ENCODE results near the gene FERMT1. TPM values are rescaled to one million over a fixed set of nuclear protein-coding genes. Genes with fewer than 3 reads are reported as not detected.

FERMT1 gene
- total RNA-seq, 1 experiment from 2014 or later = 0.95 TPM

GRCh38 chr20:6120491-6120988, 2.3 kb downstream of the FERMT1 start:
- H3K4me1 ChIP-seq (ENCODE audit: control insufficient read depth, insufficient read depth, low read length) = no peaks in the 10 kb centered on the region
- H3K36me3 ChIP-seq (ENCODE audit: control insufficient read depth, insufficient read depth, low read length) = no peaks in the 10 kb centered on the region
- no peaks in the 10 kb centered on the region for H3K9me3 ChIP-seq (ENCODE audit: control insufficient read depth, insufficient read depth, low read depth, low read length)
- TF ChIP-seq POLR2AphosphoS5 (IDR thresholded peaks at IDR 0.05; ENCODE audit: low read depth, low read length) (no peak), TCF7L2 (IDR thresholded peaks at IDR 0.05; ENCODE audit: low read depth, low read length) (no peak), CTCF (IDR thresholded peaks at IDR 0.05) (no peak), SIN3A (IDR thresholded peaks at IDR 0.05; ENCODE audit: borderline replicate concordance, insufficient read depth, low read depth, low read length) (no peak)
- TF ChIP-seq, protein P1, sequence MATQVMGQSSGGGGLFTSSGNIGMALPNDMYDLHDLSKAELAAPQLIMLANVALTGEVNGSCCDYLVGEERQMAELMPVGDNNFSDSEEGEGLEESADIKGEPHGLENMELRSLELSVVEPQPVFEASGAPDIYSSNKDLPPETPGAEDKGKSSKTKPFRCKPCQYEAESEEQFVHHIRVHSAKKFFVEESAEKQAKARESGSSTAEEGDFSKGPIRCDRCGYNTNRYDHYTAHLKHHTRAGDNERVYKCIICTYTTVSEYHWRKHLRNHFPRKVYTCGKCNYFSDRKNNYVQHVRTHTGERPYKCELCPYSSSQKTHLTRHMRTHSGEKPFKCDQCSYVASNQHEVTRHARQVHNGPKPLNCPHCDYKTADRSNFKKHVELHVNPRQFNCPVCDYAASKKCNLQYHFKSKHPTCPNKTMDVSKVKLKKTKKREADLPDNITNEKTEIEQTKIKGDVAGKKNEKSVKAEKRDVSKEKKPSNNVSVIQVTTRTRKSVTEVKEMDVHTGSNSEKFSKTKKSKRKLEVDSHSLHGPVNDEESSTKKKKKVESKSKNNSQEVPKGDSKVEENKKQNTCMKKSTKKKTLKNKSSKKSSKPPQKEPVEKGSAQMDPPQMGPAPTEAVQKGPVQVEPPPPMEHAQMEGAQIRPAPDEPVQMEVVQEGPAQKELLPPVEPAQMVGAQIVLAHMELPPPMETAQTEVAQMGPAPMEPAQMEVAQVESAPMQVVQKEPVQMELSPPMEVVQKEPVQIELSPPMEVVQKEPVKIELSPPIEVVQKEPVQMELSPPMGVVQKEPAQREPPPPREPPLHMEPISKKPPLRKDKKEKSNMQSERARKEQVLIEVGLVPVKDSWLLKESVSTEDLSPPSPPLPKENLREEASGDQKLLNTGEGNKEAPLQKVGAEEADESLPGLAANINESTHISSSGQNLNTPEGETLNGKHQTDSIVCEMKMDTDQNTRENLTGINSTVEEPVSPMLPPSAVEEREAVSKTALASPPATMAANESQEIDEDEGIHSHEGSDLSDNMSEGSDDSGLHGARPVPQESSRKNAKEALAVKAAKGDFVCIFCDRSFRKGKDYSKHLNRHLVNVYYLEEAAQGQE (IDR thresholded peaks at IDR 0.05; ENCODE audit: insufficient read depth in 1 of 2, low read depth in 2 of 2, low read length in 1 of 2) = no peak
- no peak overlapping the region for H3K4me3 ChIP-seq (ENCODE audit: low read depth in 2 of 2, low read length in 2 of 2)
- POLR2A ChIA-PET = interaction anchor here (0.6 kb wide), 1 partner anchor 311 kb away, joined by 3 read pairs; no protein-coding TSS in a partner anchor
- intact Hi-C loops (cut with micrococcal nuclease; ENCODE audit: unreplicated experiment) (no loop called here), in situ Hi-C loops (cut with HindIII; ENCODE audit: low pct_unique_long_range_greater_than_20kb, low sequenced_read_pairs) (no loop called here)
- H3K27ac ChIP-seq (ENCODE audit: low read length) = no peak overlapping the region
- no TSS peak for BruUV-seq (replicated peaks)
- peaks cover 10% of the 10 kb centered on the region for H3K27me3 ChIP-seq (ENCODE audit: control insufficient read depth, insufficient read depth, low read length)
- DNase-seq (ENCODE audit: low read depth, low spot score) (no peak), ATAC-seq (no peak)
- CTCF ChIA-PET = no interaction called here

DNA sequence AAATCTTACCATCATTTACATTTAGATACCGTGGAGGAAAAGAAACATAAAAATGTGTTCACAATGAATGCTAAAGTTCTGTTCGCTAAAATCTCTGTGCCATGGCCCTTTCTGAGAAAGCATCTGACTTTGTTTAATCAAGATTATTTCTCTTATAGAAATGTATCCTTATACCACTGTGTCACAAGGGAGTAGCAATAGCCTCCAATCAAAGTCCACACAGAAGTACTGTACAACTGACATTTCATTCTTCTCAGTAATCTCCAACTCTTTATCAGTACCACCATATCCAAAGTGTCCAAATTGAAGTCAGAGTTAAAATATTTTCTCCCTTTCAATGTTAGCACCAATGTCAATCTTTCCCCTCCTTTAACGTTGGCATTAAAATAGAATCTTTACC, 6.1 kb downstream of the FERMT1 start:
- BruUV-seq (replicated peaks) = no TSS peak
- Histone ChIP-seq H3K9me3 (ENCODE audit: control insufficient read depth, insufficient read depth, low read depth, low read length) (peaks cover 3% of the 10 kb centered on the region; the same call in 1 of the 2 replicates), H3K27ac (ENCODE audit: low read length) (no peak overlapping the region), H3K4me1 (ENCODE audit: control insufficient read depth, insufficient read depth, low read length) (no peaks in the 10 kb centered on the region), H3K4me3 (ENCODE audit: low read depth in 2 of 2, low read length in 2 of 2) (no peak overlapping the region), H3K36me3 (ENCODE audit: control insufficient read depth, insufficient read depth, low read length) (no peaks in the 10 kb centered on the region), H3K27me3 (ENCODE audit: control insufficient read depth, insufficient read depth, low read length) (peaks cover 3% of the 10 kb centered on the region)
- intact Hi-C loops (cut with micrococcal nuclease; ENCODE audit: unreplicated experiment) (no loop called here), in situ Hi-C loops (cut with HindIII; ENCODE audit: low pct_unique_long_range_greater_than_20kb, low sequenced_read_pairs) (no loop called here)
- TF ChIP-seq POLR2AphosphoS5 (IDR thresholded peaks at IDR 0.05; ENCODE audit: low read depth, low read length) (no peak), SIN3A (IDR thresholded peaks at IDR 0.05; ENCODE audit: borderline replicate concordance, insufficient read depth, low read depth, low read length) (no peak), TCF7L2 (IDR thresholded peaks at IDR 0.05; ENCODE audit: low read depth, low read length) (no peak), CTCF (IDR thresholded peaks at IDR 0.05) (no peak)
- TF ChIP-seq, protein P1 (IDR thresholded peaks at IDR 0.05; ENCODE audit: insufficient read depth in 1 of 2, low read depth in 2 of 2, low read length in 1 of 2) = no peak
- CTCF ChIA-PET = no interaction called here
- ATAC-seq (no peak), DNase-seq (ENCODE audit: low read depth, low spot score) (no peak)
- POLR2A ChIA-PET = no interaction called here
